Mesodermal cell (in vitro differentiated cells): Measurements from ENCODE around the gene EPHB1.
A peak's percentile ranks its signal among the peaks of the same experiment; 100 is the strongest.

Experiments used
- H3K27ac ChIP-seq: 2 replicates; pipeline ENCODE4 v1.7.0; 2013; ENCODE audit warnings: mild to moderate bottlenecking, low read depth, low read length, moderate library complexity; ENCODE audit not compliant: severe bottlenecking
- H3K36me3 ChIP-seq: 2 replicates; pipeline ENCODE4 v1.7.1; 2013; ENCODE audit warnings: mild to moderate bottlenecking, low read length, moderate library complexity; ENCODE audit not compliant: control insufficient read depth, insufficient read depth
- H3K4me1 ChIP-seq: one replicate; pipeline ENCODE4 v1.7.1; 2013; ENCODE audit warnings: mild to moderate bottlenecking, low read length; ENCODE audit not compliant: insufficient read depth, control insufficient read depth, poor library complexity, severe bottlenecking
- H3K4me3 ChIP-seq: 2 replicates; pipeline ENCODE4 v1.7.0; 2013; ENCODE audit warnings: low read length, control low read depth, mild to moderate bottlenecking; ENCODE audit not compliant: insufficient read depth, poor library complexity, severe bottlenecking; ENCODE audit errors: extremely low read depth
- H3K9me3 ChIP-seq: 2 replicates; pipeline ENCODE4 v1.7.1; 2013; ENCODE audit warnings: mild to moderate bottlenecking, low read length, moderate library complexity; ENCODE audit not compliant: control insufficient read depth
- WGBS, 2 experiments: methylation state at CpG; one replicate each; pipeline ENCODE4 v1.1.5; 2013; ENCODE audit warnings: missing lambda C conversion rate in 2 of 2; ENCODE audit not compliant: insufficient coverage in 2 of 2; 5-methylcytosine and 5-hydroxymethylcytosine counted together

Gene EPHB1

DNA sequence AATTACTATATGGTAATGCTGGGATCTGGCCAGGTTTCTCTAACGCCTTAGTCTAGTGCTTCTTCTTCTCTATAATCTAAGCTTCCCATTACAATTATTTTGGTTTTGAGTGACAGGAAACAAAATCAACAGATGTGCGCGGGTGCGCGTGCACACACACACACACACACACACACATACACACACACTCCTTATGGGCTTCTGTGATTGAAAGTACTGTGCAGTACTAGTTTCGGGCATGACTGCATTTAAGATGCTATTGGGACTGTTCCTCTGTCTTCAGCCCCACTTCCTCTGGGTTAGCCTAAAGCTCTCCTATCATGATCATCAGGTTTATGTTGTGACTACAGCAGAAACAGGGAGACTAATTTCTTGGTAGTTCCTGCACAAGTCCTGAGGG, 32.2 kb downstream of the EPHB1 start:
- Histone ChIP-seq H3K9me3 (no peaks in the 10 kb centered on the region), H3K4me3 (no peak overlapping the region), H3K36me3 (no peaks in the 10 kb centered on the region), H3K4me1 (peaks cover 1% of the 10 kb centered on the region), H3K27ac (no peak overlapping the region)
- no CpG with 5 or more reads among the region's 6 CpGs for WGBS, 2 experiments

- WGBS, 2 experiments = 89 to 100% methylated on average over 2 to 3 of the region's 3 CpGs
- Histone ChIP-seq H3K9me3 (no peaks in the 10 kb centered on the region), H3K27ac (no peak overlapping the region), H3K4me1 (no peaks in the 10 kb centered on the region), H3K4me3 (no peak overlapping the region), H3K36me3 (no peaks in the 10 kb centered on the region)
Observed at GRCh38 chr3:134829721-134830120, 34.7 kb downstream of the EPHB1 start.

DNA sequence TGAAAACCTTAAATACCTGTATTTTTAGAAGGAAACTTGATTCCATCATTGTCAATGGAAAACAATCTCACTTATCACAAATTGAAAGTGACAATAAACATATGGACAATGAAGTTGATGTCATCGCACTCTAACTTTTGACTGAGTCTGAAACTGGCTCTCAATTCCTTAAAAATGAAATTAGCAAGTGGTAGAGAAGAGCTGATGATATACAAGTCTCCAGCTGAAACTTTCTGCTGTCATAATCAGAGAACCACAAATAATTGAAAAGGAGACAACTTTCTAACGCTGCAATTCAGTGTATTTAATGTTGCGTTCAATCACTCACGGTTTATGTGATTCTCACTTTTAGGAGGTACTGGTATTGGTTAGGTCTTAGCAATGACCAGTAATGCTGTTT, 37.5 kb downstream of the EPHB1 start:
- H3K4me3 ChIP-seq = no peak overlapping the region
- no peaks in the 10 kb centered on the region for H3K36me3 ChIP-seq
- no peaks in the 10 kb centered on the region for H3K4me1 ChIP-seq
- WGBS, 2 experiments = 95 to 100% methylated on average over 3 to 4 of the region's 4 CpGs
- no peaks in the 10 kb centered on the region for H3K9me3 ChIP-seq
- no peak overlapping the region for H3K27ac ChIP-seq

GRCh38 chr3:134833453-134834163, 38.5 kb downstream of the EPHB1 start:
- Histone ChIP-seq H3K27ac (no peak overlapping the region), H3K4me3 (no peak overlapping the region), H3K36me3 (no peaks in the 10 kb centered on the region), H3K4me1 (no peaks in the 10 kb centered on the region), H3K9me3 (no peaks in the 10 kb centered on the region)
- WGBS, 2 experiments = 89% methylated on average over 4 to 5 of the region's 5 CpGs

DNA sequence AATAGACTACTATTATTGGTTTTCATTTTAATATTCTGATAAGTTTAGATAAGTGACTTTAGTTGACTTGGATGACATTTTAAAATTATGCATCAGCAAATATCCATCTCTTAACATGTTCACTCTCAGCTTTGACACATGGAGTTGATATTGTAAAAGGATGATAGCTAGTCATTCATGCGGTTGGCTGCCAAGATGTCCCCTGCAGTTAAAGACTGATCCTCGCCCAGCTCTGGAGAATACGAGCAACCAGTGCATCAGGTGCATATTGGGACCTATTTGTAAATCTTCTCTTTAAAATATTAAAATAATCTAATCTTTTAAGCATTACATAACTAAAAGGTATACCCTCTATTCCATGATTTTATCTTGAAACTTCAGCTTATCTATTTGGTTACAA, 41.9 kb downstream of the EPHB1 start:
- Histone ChIP-seq H3K27ac (no peak overlapping the region), H3K36me3 (no peaks in the 10 kb centered on the region), H3K9me3 (no peaks in the 10 kb centered on the region), H3K4me1 (no peaks in the 10 kb centered on the region), H3K4me3 (no peak overlapping the region)
- no CpG with 5 or more reads among the region's 3 CpGs for WGBS, 2 experiments

- H3K27ac ChIP-seq = no peak overlapping the region
- WGBS, 2 experiments = no CpG with 5 or more reads among the region's 2 CpGs
Observed at GRCh38 chr3:134838599-134838998, 43.5 kb downstream of the EPHB1 start.

GRCh38 chr3:134839422-134839821, 44.4 kb downstream of the EPHB1 start:
- WGBS, 2 experiments = 87 to 92% methylated on average over 2 to 3 of the region's 3 CpGs
- H3K36me3 ChIP-seq = no peaks in the 10 kb centered on the region
- no peaks in the 10 kb centered on the region for H3K9me3 ChIP-seq
- H3K27ac ChIP-seq = no peak overlapping the region
- no peak overlapping the region for H3K4me3 ChIP-seq
- no peaks in the 10 kb centered on the region for H3K4me1 ChIP-seq

More at GRCh38 chr3:134838599-134838998, 43.5 kb downstream of the EPHB1 start:
- Histone ChIP-seq H3K4me1 (no peaks in the 10 kb centered on the region), H3K4me3 (no peak overlapping the region), H3K36me3 (no peaks in the 10 kb centered on the region), H3K9me3 (no peaks in the 10 kb centered on the region)

GRCh38 chr3:134839990-134840389, 44.9 kb downstream of the EPHB1 start:
- H3K4me3 ChIP-seq = no peak overlapping the region
- no peaks in the 10 kb centered on the region for H3K4me1 ChIP-seq
- WGBS, 2 experiments = 100% methylated on average over 1 of the region's 1 CpG
- no peaks in the 10 kb centered on the region for H3K9me3 ChIP-seq
- no peaks in the 10 kb centered on the region for H3K36me3 ChIP-seq
- H3K27ac ChIP-seq = no peak overlapping the region

- Histone ChIP-seq H3K9me3 (no peaks in the 10 kb centered on the region), H3K36me3 (no peaks in the 10 kb centered on the region), H3K27ac (no peak overlapping the region), H3K4me1 (no peaks in the 10 kb centered on the region), H3K4me3 (no peak overlapping the region)
- WGBS, 2 experiments = 85 to 94% methylated on average over 2 of the region's 2 CpGs
Observed at GRCh38 chr3:134840459-134840858, 45.4 kb downstream of the EPHB1 start.

GRCh38 chr3:134846084-134846483, 51.0 kb downstream of the EPHB1 start:
- no peak overlapping the region for H3K4me3 ChIP-seq
- H3K4me1 ChIP-seq = peaks cover 16% of the 10 kb centered on the region
- H3K27ac ChIP-seq = no peak overlapping the region
- whole genome bisulfite sequencing, 2 experiments = 94 to 95% methylated on average over 9 of the region's 9 CpGs
- H3K9me3 ChIP-seq = no peaks in the 10 kb centered on the region
- no peaks in the 10 kb centered on the region for H3K36me3 ChIP-seq

GRCh38 chr3:134846911-134847317, 51.9 kb downstream of the EPHB1 start:
- H3K36me3 ChIP-seq = no peaks in the 10 kb centered on the region
- peak overlapping the region; percentile 32 for H3K27ac ChIP-seq

More at GRCh38 chr3:134846911-134847317, 51.9 kb downstream of the EPHB1 start:
- 67 to 76% methylated on average over 6 to 8 of the region's 10 CpGs for WGBS, 2 experiments
- no peak overlapping the region for H3K4me3 ChIP-seq
- H3K4me1 ChIP-seq = peaks cover 16% of the 10 kb centered on the region
- H3K9me3 ChIP-seq = no peaks in the 10 kb centered on the region
